BJ (cell line): ENCODE data around the gene CCNK. TPM values are rescaled to one million over a fixed set of nuclear protein-coding genes. Genes with fewer than 3 reads are reported as not detected.

ENCODE experiments used
- CTCF ChIA-PET: fragments of 350-600 bp; formaldehyde crosslinking; extraction: SDS; loops from one replicate; lab custom pipeline; 2021; ENCODE audit warnings: antibody characterized with exemption, inconsistent platforms; lab: Yijun Ruan, JAX
- POLR2A ChIA-PET: fragments of 300-600 bp; sonication (Branson Sonifier 250); formaldehyde crosslinking; extraction: SDS; loops from one replicate; lab custom pipeline; 2021; ENCODE audit warnings: antibody characterized with exemption; lab: Charles Lee
- DNase-seq: peaks from one replicate; pipeline ENCODE4 v3.0.0-alpha.2; 2011; ENCODE audit warnings: low read depth
- H3K27me3 ChIP-seq: 2 replicates; pipeline ENCODE4 v1.6.0; 2011; ENCODE audit warnings: low read length; ENCODE audit not compliant: control insufficient read depth, insufficient read depth
- H3K36me3 ChIP-seq: 2 replicates; pipeline ENCODE4 v1.5.1; 2011; ENCODE audit warnings: low read length; ENCODE audit not compliant: control insufficient read depth, insufficient read depth
- H3K4me3 ChIP-seq: 2 replicates; pipeline ENCODE4 v1.5.1; 2011; ENCODE audit warnings: low read depth, mild to moderate bottlenecking, control low read depth, low read length
- CTCF ChIP-seq: IDR thresholded peaks from 2 replicates; pipeline ENCODE4 v1.5.1; 2011; ENCODE audit warnings: low read depth, mild to moderate bottlenecking, control low read depth, inconsistent platforms, low read length, moderate library complexity; ENCODE audit not compliant: insufficient read depth
- polyA plus RNA-seq: library from polyadenylated mRNA; depleted of rRNA; stranded (reverse); fragments of >200 nt; gene quantifications from 2 replicates; pipeline ENCODE4 v1.2.3, GENCODE V29; 2011

Gene CCNK
- polyA plus RNA-seq, 1 experiment = 11.0 TPM

GRCh38 chr14:99436247-99437180 lies 44.7 kb upstream of the CCNK start:
- Histone ChIP-seq H3K36me3 (peaks cover 8% of the 10 kb centered on the region), H3K4me3 (no peak overlapping the region), H3K27me3 (no peaks in the 10 kb centered on the region)
- POLR2A ChIA-PET = no interaction called here
- DNase-seq = no peak
- no peak for TF ChIP-seq CTCF
- CTCF ChIA-PET = interaction anchor here (0.6 to 1.7 kb wide), 4 partner anchors 10 to 44 kb away, joined by 3 to 5 read pairs (median 4); no protein-coding TSS in a partner anchor

- TF ChIP-seq CTCF = no peak
- H3K4me3 ChIP-seq = no peak overlapping the region
- POLR2A ChIA-PET = no interaction called here
- H3K36me3 ChIP-seq = peaks cover 9% of the 10 kb centered on the region
- no peaks in the 10 kb centered on the region for H3K27me3 ChIP-seq
- DNase-seq = no peak
- CTCF ChIA-PET = interaction anchor here (1.2 to 1.7 kb wide), 3 partner anchors 13 to 41 kb away, joined by 3 to 8 read pairs (median 4); no protein-coding TSS in a partner anchor
Observed at GRCh38 chr14:99437706-99438105, 43.5 kb upstream of the CCNK start.

GRCh38 chr14:99440278-99440677 lies 40.9 kb upstream of the CCNK start:
- no peak for TF ChIP-seq CTCF
- CTCF ChIA-PET = interaction anchor here (0.8 kb wide), 1 partner anchor 10 kb away, joined by 3 read pairs; no protein-coding TSS in a partner anchor
- Histone ChIP-seq H3K4me3 (no peak overlapping the region), H3K27me3 (no peaks in the 10 kb centered on the region), H3K36me3 (peaks cover 10% of the 10 kb centered on the region)
- DNase-seq = no peak
- POLR2A ChIA-PET = no interaction called here

GRCh38 chr14:99441157-99441870 lies 39.9 kb upstream of the CCNK start:
- Histone ChIP-seq H3K4me3 (no peak overlapping the region), H3K27me3 (no peaks in the 10 kb centered on the region), H3K36me3 (peaks cover 8% of the 10 kb centered on the region)
- no peak for DNase-seq
- ChIA-PET POLR2A (no interaction called here), CTCF (interaction anchor here (0.5 to 0.8 kb wide), 2 partner anchors 9 to 45 kb away, joined by 3 read pairs; no protein-coding TSS in a partner anchor)
- TF ChIP-seq CTCF = peak; percentile 26

GRCh38 chr14:99441918-99442317 lies 39.3 kb upstream of the CCNK start:
- H3K27me3 ChIP-seq = no peaks in the 10 kb centered on the region
- ChIA-PET CTCF (interaction anchor here (0.5 kb wide), 1 partner anchor 46 kb away, joined by 3 read pairs; no protein-coding TSS in a partner anchor), POLR2A (no interaction called here)
- H3K4me3 ChIP-seq = no peak overlapping the region
- no peak for TF ChIP-seq CTCF
- DNase-seq = no peak
- peaks cover 9% of the 10 kb centered on the region for H3K36me3 ChIP-seq
